HT-29 (cell line): ENCODE measurements around the gene BMERB1. TPM values are rescaled to one million over a fixed set of nuclear protein-coding genes. Genes with fewer than 3 reads are reported as not detected.

Experiments used
- DNase-seq: peaks from one replicate; pipeline ENCODE4 v3.0.0-alpha.2; 2015; ENCODE audit warnings: low spot score
- total RNA-seq: library from RNA; depleted of rRNA; stranded (reverse); fragments of >200 nt; shearing (Covaris generic); gene quantifications from 2 replicates; pipeline ENCODE4 v1.2.3, GENCODE V29; 2014; rRNA removed

BMERB1 gene
- total RNA-seq, 1 experiment from 2014 or later: 0.61 TPM

GRCh38 chr16:15608398-15609285, 174.3 kb downstream of the BMERB1 start:
- DNase-seq: no peak

DNA sequence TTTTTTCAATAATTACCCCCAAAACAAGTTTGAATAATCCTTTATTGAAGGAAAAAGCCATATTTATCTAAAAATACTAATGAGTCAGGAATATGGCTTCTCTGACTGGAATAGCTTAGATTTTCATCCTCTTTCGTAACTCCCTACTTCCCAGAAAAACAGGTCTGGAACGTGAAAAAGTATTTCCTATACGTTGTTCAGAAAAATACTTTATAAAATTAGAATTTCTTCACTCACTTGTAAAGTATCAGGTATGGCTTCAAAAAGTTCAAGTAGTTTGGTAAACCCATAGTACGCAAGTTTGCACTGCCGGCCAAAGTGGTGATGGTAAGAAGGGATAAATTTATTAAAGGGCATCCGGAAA, 174.9 kb downstream of the BMERB1 start:
- no peak for DNase-seq

DNA sequence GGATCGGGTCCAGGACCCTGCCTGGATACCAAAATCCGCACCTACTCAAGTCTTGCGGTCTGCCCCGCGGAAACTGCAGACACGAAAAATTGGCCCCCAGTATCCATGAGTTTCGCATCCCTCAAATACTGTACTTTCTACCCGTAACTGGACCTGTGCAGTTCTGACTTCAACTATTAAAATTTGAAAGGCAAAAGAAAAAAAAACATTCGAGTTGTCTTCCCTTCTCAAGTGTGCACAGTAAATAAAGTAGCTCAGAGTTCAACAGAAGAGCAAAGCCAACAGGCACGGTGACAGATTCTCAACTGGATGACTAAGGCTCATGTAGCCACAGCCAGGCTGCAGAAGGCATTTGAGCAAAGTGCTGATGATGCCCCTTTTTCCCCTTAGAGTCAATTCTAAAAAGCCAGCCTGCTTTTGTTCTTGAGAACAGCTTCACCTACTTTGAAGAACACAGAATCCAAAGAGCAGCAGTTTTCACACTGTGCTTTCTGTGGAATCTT, 176.0 kb downstream of the BMERB1 start:
- no peak for DNase-seq

DNA sequence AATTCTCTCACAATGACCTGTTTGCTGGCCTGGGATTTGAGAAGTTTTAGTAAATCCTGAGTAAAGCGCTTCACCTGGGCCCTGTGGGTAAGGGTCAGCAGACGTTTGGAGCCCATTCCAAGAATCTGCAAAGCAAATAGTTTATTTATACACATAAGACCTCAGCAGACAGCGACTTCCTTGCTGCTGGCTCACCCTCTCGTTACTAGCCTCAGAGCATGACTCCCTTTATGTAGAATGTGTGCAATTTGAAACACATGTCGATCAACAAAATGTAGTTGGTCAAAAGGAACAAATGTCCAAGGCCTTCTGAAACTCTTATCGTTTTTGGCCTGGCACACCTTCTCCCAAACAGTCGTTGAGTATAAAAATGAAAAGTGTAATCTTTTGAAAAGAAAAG, 177.2 kb downstream of the BMERB1 start:
- DNase-seq: no peak

- no peak for DNase-seq
Measured at GRCh38 chr16:15613676-15614075, 179.3 kb downstream of the BMERB1 start.

DNA sequence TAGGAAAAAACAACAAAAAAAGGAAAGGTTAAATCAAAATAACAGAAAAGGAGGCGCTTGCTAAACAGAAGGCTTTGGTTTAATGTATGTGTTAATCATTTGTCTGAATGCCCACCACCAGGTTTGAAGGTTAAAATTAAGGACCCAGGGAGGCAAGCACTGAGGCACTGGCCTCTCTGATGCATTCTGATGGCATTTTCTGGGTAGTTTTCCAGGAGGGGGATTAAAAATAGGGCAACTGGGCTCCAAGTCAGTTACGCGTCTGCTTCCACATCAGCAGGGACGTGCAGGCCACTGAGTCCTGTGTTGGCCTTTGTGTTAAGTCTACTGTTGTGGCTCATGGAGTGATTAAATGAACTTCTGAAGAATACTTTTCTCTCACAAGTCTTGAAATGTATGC, 181.6 kb downstream of the BMERB1 start:
- DNase-seq: no peak

DNA sequence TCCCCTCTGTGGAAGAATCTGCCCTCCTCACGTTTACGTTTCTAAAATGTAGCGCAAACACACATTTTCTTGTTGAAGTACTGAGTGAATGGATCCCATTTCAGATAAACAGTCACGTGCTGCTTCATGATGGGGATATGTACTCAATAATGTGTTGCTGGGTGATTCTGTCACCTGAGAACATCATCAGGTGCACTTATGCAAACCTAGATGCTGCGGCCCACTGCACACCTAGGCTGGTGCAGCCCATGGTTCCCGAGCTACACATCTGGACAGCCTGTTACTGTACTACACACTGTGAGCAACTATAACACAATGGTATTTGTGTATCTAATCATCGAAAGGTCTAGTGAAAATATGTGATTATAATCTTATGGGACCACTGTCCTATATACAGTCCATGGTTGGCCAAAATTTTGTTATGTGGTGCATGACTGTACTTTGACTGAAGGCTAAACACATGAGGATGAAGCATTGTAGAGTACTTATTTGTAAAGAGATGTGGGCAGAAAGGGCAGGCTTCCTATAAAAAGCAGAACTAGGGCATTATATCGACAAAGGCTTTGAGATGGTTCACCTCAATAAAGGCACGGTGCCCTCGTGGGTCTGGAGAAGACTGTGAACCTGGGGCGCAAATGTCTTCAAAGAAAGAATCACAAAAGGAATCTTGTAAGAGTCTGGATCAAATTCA, 182.2 kb downstream of the BMERB1 start:
- DNase-seq: no peak

DNA sequence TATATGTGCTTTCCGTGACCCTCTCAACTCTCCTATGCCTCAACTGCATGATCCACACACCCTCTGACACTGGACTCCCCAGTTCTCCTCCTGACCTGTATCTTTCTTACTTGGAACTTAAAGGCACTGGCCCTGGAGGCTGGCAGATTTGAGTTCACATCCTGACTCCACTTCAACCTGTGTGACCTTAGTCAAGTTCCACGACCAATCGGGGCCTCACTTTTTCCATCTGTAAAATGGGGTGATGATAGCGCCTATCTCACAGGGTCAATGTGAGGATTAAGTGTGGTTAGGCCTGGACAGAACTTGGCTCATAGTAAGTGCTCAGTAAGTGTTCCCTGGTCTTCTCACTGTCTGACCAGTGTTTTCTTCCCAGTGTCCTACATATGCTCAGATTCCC, 183.5 kb downstream of the BMERB1 start:
- no peak for DNase-seq

- no peak for DNase-seq
Measured at GRCh38 chr16:15618392-15618791, 184.0 kb downstream of the BMERB1 start.

- DNase-seq: no peak
Measured at GRCh38 chr16:15620611-15621195, 186.3 kb downstream of the BMERB1 start.

- no peak for DNase-seq
Measured at GRCh38 chr16:15621456-15621855, 187.1 kb downstream of the BMERB1 start.

DNA sequence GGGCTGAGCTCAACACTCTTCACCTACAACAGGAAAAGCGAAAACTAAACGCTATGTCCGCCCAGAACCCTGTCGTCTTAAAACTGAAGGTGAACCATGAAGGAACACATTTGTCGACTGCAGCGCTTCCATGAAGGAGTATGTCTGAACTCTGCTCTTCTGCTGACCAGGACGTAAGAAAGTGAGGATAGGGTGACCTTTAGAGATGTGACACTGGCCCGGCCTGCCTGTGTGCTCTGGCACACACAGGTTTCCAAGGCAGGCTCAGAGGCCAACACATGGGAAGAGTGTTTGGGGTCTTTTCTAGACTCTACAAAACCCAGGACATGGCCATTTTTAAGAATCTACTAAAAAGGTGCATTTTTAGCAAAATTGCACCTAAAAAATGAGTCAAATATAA, 187.5 kb downstream of the BMERB1 start:
- no peak for DNase-seq

DNA sequence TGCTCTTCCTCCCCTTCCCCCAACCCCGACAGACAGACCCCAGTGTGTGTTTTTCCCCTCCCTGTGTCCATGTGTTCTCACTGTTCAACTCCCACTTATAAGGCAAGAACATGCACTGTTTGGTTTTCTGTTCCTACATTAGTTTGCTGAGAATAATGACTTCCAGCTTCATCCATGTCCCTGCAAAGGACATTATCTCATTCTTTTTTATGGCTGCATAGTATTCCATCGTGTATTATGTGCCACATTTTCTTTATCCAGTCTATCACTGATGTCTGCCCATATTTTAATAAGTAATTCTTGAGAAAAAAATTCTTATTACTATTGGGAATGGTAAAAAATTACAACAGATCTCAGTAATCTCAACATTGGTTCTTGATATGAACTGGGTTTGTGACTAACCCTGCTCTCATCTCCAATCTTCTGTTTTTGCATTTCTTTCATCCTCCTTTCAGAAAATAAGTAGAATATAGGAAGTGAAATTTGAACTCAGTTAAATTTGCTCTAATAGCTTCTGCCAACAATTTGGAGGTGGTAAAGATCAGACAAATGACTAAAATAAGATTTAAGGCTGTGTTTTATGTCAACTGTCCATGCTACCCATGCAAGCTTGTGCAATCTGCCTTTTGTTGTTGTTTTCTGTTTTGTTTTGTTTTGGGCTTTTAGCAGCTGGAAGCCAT, 197.5 kb downstream of the BMERB1 start:
- no peak for DNase-seq

DNA sequence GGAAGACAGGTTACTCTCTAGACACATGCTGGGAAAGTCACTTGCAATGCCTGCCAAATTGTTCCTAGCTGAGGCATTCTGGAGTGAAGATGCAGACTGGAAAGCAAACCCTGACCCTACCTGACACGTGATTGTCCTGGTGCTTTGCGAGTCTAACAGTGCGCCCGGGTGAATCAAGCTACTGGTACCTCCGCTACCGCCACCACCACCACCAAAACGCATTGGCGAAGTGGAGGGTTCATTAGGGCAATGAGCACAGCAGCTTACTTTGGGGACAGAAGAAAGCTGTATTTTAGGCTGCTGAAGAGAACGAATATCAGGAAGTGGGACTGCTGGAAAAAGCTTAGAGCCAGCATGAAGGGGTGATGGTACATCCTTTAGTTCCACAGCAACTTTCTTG, 201.5 kb downstream of the BMERB1 start:
- DNase-seq: no peak

GRCh38 chr16:15636392-15636873, 202.0 kb downstream of the BMERB1 start:
- DNase-seq: no peak

Other genes with a start within 250 kb of the BMERB1 start
- 0.29 TPM in 1 of 2 replicates, not detected in the other for gene NPIPA5, start 56.3 kb upstream of the BMERB1 start, total RNA-seq
- gene MPV17L, start 38.8 kb upstream of the BMERB1 start, total RNA-seq: not detected in 2 replicates
- 3.3 and 4.5 TPM in 2 replicates for gene MARF1, start 208.6 kb downstream of the BMERB1 start, total RNA-seq
- gene NDE1, start 215.7 kb downstream of the BMERB1 start, total RNA-seq: 35.5 and 41.2 TPM in 2 replicates